A673 (cell line): ENCODE data around the gene TDRKH. TPM values are rescaled to one million over a fixed set of nuclear protein-coding genes. Genes with fewer than 3 reads are reported as not detected.

Source experiments
- BruUV-seq: library from RNA; stranded (reverse); fragments of 400-500 nt; replicated peaks from 2 replicates; lab custom pipeline; 2021; lab: Mats Ljungman, UMichigan
- CTCF ChIA-PET: fragments of 300-600 bp; sonication (Branson Sonifier 250); formaldehyde crosslinking; loops from one replicate; lab custom pipeline; 2022; ENCODE audit warnings: antibody characterized with exemption; lab: Charles Lee
- POLR2A ChIA-PET: fragments of 300-600 bp; sonication (Branson Sonifier 250); formaldehyde crosslinking; loops from one replicate; lab custom pipeline; 2022; ENCODE audit warnings: antibody characterized with exemption; ENCODE audit not compliant: low non-redundant PET; lab: Charles Lee
- DNase-seq: peaks from one replicate; pipeline ENCODE4 v3.0.0-alpha.2; 2015; ENCODE audit warnings: low spot score
- H3K27ac ChIP-seq: fragments of 200-600 bp; sonication (generic); 2 replicates; pipeline ENCODE4 v1.5.1; 2016; ENCODE audit warnings: mixed run types, low read depth, mild to moderate bottlenecking, mixed read lengths, antibody characterized with exemption, low read length; ENCODE audit not compliant: poor library complexity, severe bottlenecking
- H3K27me3 ChIP-seq: fragments of 200-600 bp; sonication (generic); replicated peaks from 2 replicates; pipeline ENCODE4 v1.6.1; 2017; ENCODE audit warnings: mixed run types, low read depth, mild to moderate bottlenecking, mixed read lengths, antibody characterized with exemption, low read length; ENCODE audit not compliant: insufficient read depth, poor library complexity
- H3K36me3 ChIP-seq: fragments of 200-600 bp; sonication (generic); 2 replicates; pipeline ENCODE4 v1.6.1; 2016; ENCODE audit warnings: mixed run types, mild to moderate bottlenecking, mixed read lengths, antibody characterized with exemption, low read length; ENCODE audit not compliant: insufficient read depth, poor library complexity, severe bottlenecking
- H3K4me1 ChIP-seq: fragments of 200-600 bp; sonication (generic); 2 replicates; pipeline ENCODE4 v1.6.1; 2017; ENCODE audit warnings: mixed run types, mild to moderate bottlenecking, mixed read lengths, antibody characterized with exemption, low read length; ENCODE audit not compliant: insufficient read depth, poor library complexity, severe bottlenecking
- H3K4me3 ChIP-seq: fragments of 200-600 bp; sonication (generic); 2 replicates; pipeline ENCODE4 v1.5.1; 2016; ENCODE audit warnings: low read depth, mixed run types, mild to moderate bottlenecking, mixed read lengths, low read length; ENCODE audit not compliant: poor library complexity, severe bottlenecking
- H3K9me3 ChIP-seq: fragments of 200-600 bp; sonication (generic); 2 replicates; pipeline ENCODE4 v1.6.1; 2016; ENCODE audit warnings: mixed run types, low read depth, mild to moderate bottlenecking, mixed read lengths, antibody characterized with exemption, low read length; ENCODE audit not compliant: poor library complexity, severe bottlenecking
- CTCF ChIP-seq: fragments of 300-800, 200-600 bp; sonication (generic); conservative IDR thresholded peaks from 2 replicates; pipeline ENCODE4 v1.5.1; 2017; ENCODE audit warnings: low read depth, mild to moderate bottlenecking, antibody characterized with exemption, low read length, moderate library complexity, mixed read lengths
- EZH2 ChIP-seq: fragments of 200-600 bp; sonication (generic); IDR thresholded peaks from 2 replicates; pipeline ENCODE4 v1.6.1; 2017; ENCODE audit warnings: borderline replicate concordance, low read depth, mild to moderate bottlenecking, mixed read lengths, antibody characterized with exemption, low read length; ENCODE audit not compliant: poor library complexity, severe bottlenecking
- intact Hi-C: fragments of 100-400 bp; cut with micrococcal nuclease; formaldehyde crosslinking; loops from one replicate; pipeline ENCODE4 v1.10.0; 2022; ENCODE audit not compliant: unreplicated experiment
- total RNA-seq: library from RNA; stranded (reverse); gene quantifications from 2 replicates; pipeline ENCODE4 v1.2.3, GENCODE V29; 2021

TDRKH gene
- total RNA-seq, 1 experiment from 2014 or later: 2.1 TPM

- Histone ChIP-seq H3K27ac (no peak overlapping the region), H3K36me3 (no peaks in the 10 kb centered on the region), H3K9me3 (no peaks in the 10 kb centered on the region), H3K4me1 (no peaks in the 10 kb centered on the region), H3K27me3 (peaks cover 7% of the 10 kb centered on the region), H3K4me3 (no peak overlapping the region)
- ChIA-PET POLR2A (interaction anchor here (0.6 kb wide), 1 partner anchor 21 kb away, joined by 3 read pairs; the partner anchor contains the start of gene THEM5), CTCF (no interaction called here)
- TF ChIP-seq EZH2 (no peak), CTCF (no peak)
- no peak for DNase-seq
- intact Hi-C loops: no loop called here
- BruUV-seq: no TSS peak
These were observed 42.1 kb upstream of the TDRKH start for GRCh38 chr1:151832318-151832980.

GRCh38 chr1:151831605-151832004 lies 41.3 kb upstream of the TDRKH start, which contains the start of gene RORC:
Gene RORC (minus strand): TSS chr1:151831802. CDS start chr1:151831764, 38 bp downstream.
- Histone ChIP-seq H3K9me3 (no peaks in the 10 kb centered on the region), H3K4me3 (no peak within 1 kb of the TSS), H3K36me3 (no peaks in the 10 kb centered on the region), H3K27ac (no peak within 1 kb of the TSS), H3K27me3 (no peaks in the 10 kb centered on the region), H3K4me1 (no peaks in the 10 kb centered on the region)
- CTCF ChIA-PET: no interaction called here
- TF ChIP-seq EZH2 (no peak), CTCF (no peak)
- no TSS peak for BruUV-seq
- DNase-seq: no peak
- POLR2A ChIA-PET: no interaction called here
- intact Hi-C loops: no loop called here

GRCh38 chr1:151831256-151831591 lies 40.9 kb upstream of the TDRKH start:
- ChIA-PET POLR2A (no interaction called here), CTCF (no interaction called here)
- no peaks in the 10 kb centered on the region for H3K4me1 ChIP-seq
- H3K9me3 ChIP-seq: no peaks in the 10 kb centered on the region
- no peak overlapping the region for H3K27ac ChIP-seq
- H3K27me3 ChIP-seq: no peaks in the 10 kb centered on the region
- DNase-seq: no peak
- no peak for TF ChIP-seq EZH2
- no peak for TF ChIP-seq CTCF
- intact Hi-C loops: no loop called here
- H3K4me3 ChIP-seq: no peak overlapping the region
- H3K36me3 ChIP-seq: no peaks in the 10 kb centered on the region
- BruUV-seq: no TSS peak
